Transverse colon (tissue), 4 donors: ENCODE results near the gene ADAMTS14. TPM values are rescaled to one million over a fixed set of nuclear protein-coding genes. Genes with fewer than 3 reads are reported as not detected.

ENCODE experiments used
- DNase-seq: peaks from one replicate; pipeline ENCODE4 v3.0.0-alpha.2; 2019
- H3K27ac ChIP-seq, 4 donors: fragments of 200-600 bp; sonication (generic); 2 replicates each; pipeline ENCODE4 v1.5.1; 2016 to 2018; ENCODE audit warnings: inconsistent platforms in 4 of 4
- H3K27me3 ChIP-seq: fragments of 200-600 bp; sonication (generic); 2 replicates; pipeline ENCODE4 v1.5.1; 2017; ENCODE audit warnings: inconsistent platforms
- H3K36me3 ChIP-seq, 4 donors: fragments of 200-600 bp; sonication (generic); 2 replicates each; pipeline ENCODE4 v1.5.1; 2017 to 2019; ENCODE audit warnings: inconsistent platforms in 4 of 4
- H3K4me1 ChIP-seq, 4 donors: fragments of 200-600 bp; sonication (generic); 2 replicates each; pipeline ENCODE4 v1.5.1; 2017 to 2020; ENCODE audit warnings: inconsistent platforms in 4 of 4
- H3K4me3 ChIP-seq, 4 donors: fragments of 200-600 bp; sonication (generic); 1 replicate in 1 of 4; 2 replicates in 3 of 4; pipeline versions ENCODE4 v1.5.1 to v1.6.1; 2017 to 2019; ENCODE audit warnings: inconsistent platforms in 4 of 4
- H3K9me3 ChIP-seq, 2 donors: fragments of 200-600 bp; sonication (generic); 2 replicates each; pipeline ENCODE4 v1.5.1; 2017 to 2019; ENCODE audit warnings: inconsistent platforms in 2 of 2
- EP300 ChIP-seq: sonication (generic); formaldehyde crosslinking; IDR thresholded peaks from one replicate; pipeline ENCODE4 v1.6.1; 2017; ENCODE audit warnings: antibody characterized with exemption, low read depth
- POLR2A ChIP-seq: fragments of 450-650 bp; IDR thresholded peaks from one replicate; pipeline ENCODE4 v1.6.1; 2016; ENCODE audit warnings: antibody characterized with exemption, mild to moderate bottlenecking, moderate library complexity
- POLR2AphosphoS5 ChIP-seq, 3 donors: sonication (generic); formaldehyde crosslinking; IDR thresholded peaks; one replicate each; pipeline ENCODE4 v1.6.1; 2016; ENCODE audit warnings: antibody characterized with exemption in 3 of 3
- WGBS, 2 donors: methylation state at CpG; one replicate each; pipeline ENCODE4 v1.1.5; 2018; ENCODE audit warnings: low coverage in 1 of 2; 5-methylcytosine and 5-hydroxymethylcytosine counted together
- in situ Hi-C, 4 donors: fragments of 200-750 bp; cut with MboI; loops; one replicate each; pipeline versions ENCODE4 v1.15.0 to v1.15.1; 2017; ENCODE audit warnings: low sequenced_read_pairs in 3 of 4, low pct_ligation_motif_present in 1 of 4, low pct_unique_long_range_greater_than_20kb in 1 of 4
- intact Hi-C: fragments of 100-400 bp; cut with DNase I; formaldehyde crosslinking; loops from one replicate; pipeline ENCODE4 v1.15.1; 2023; ENCODE audit warnings: low total_unique reads
- total RNA-seq, 4 donors: library from RNA; depleted of rRNA; stranded (reverse); fragments of >200 nt; gene quantifications; one replicate each; pipeline ENCODE4 v1.1.0, GENCODE V29; 2016
- TF ChIP-seq, protein P1 (sequence below), 5 experiments: fragments of 200-600 bp in 3 of 5; fragments of 450-650 bp in 2 of 5; sonication (generic) in 3 of 5; IDR thresholded peaks; 1 replicate in 2 of 5; 2 replicates in 3 of 5; pipeline ENCODE4 v1.5.1; 2016 to 2017; ENCODE audit warnings: antibody characterized with exemption in 5 of 5, inconsistent platforms in 3 of 5, mild to moderate bottlenecking in 2 of 5, moderate library complexity in 1 of 5

The ADAMTS14 gene
- total RNA-seq, 4 donors from 2014 or later = 0.95 to 3.8 (median 1.4) TPM

DNA sequence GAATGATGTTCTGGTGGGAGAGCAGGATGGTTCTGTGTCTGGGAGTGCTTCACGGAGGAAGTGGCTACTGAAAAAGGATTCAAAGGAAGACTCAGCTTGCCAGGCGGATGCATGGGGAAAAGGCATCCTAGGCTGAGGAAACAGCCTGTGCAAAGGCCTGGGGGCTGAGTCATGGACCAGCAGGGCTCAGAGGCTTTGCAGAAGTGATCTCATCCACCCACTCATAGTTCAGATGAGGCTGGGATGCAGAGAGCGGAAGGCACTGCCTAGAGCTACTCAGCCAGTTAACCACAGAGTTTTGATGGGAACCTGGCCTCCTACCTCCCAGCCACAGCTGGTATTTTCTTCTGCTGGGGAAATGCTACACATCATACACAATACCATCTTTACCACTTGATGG, 15.8 kb upstream of the ADAMTS14 start:
- intact Hi-C loops (no loop called here), in situ Hi-C loops (no loop called here)
- 20 to 48% methylated on average over 2 to 3 of the region's 3 CpGs for WGBS, 2 donors
- Histone ChIP-seq H3K9me3 (no peaks in the 10 kb centered on the region), H3K27me3 (no peaks in the 10 kb centered on the region), H3K36me3 (no peaks in the 10 kb centered on the region), H3K4me3 (no peak overlapping the region), H3K4me1 (no peaks in the 10 kb centered on the region), H3K27ac (peak overlapping the region in 2 of 4 donors; percentile 27 to 36)
- DNase-seq = no peak
- no peak for TF ChIP-seq POLR2A
- TF ChIP-seq POLR2AphosphoS5 (IDR thresholded peaks at IDR 0.05) = no peak
- TF ChIP-seq, protein P1, sequence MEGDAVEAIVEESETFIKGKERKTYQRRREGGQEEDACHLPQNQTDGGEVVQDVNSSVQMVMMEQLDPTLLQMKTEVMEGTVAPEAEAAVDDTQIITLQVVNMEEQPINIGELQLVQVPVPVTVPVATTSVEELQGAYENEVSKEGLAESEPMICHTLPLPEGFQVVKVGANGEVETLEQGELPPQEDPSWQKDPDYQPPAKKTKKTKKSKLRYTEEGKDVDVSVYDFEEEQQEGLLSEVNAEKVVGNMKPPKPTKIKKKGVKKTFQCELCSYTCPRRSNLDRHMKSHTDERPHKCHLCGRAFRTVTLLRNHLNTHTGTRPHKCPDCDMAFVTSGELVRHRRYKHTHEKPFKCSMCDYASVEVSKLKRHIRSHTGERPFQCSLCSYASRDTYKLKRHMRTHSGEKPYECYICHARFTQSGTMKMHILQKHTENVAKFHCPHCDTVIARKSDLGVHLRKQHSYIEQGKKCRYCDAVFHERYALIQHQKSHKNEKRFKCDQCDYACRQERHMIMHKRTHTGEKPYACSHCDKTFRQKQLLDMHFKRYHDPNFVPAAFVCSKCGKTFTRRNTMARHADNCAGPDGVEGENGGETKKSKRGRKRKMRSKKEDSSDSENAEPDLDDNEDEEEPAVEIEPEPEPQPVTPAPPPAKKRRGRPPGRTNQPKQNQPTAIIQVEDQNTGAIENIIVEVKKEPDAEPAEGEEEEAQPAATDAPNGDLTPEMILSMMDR (IDR thresholded peaks at IDR 0.05) = no peak
- TF ChIP-seq EP300 = no peak

- no peak for DNase-seq
- H3K4me3 ChIP-seq = no peak overlapping the region
- H3K27ac ChIP-seq = peak overlapping the region in 3 of 4 donors; percentile 21 to 36 (median 26)
- H3K9me3 ChIP-seq = no peaks in the 10 kb centered on the region
- in situ Hi-C loops (no loop called here), intact Hi-C loops (no loop called here)
- H3K4me1 ChIP-seq = no peaks in the 10 kb centered on the region
- H3K36me3 ChIP-seq = no peaks in the 10 kb centered on the region
- WGBS, 2 donors = 85% methylated on average over 6 of the region's 6 CpGs; no CpG with 5 or more reads in 1 of the 2 donors
- TF ChIP-seq, protein P1 (IDR thresholded peaks at IDR 0.05) = no peak
- no peak for TF ChIP-seq EP300
- TF ChIP-seq POLR2AphosphoS5 (IDR thresholded peaks at IDR 0.05) = no peak
- TF ChIP-seq POLR2A = no peak
- H3K27me3 ChIP-seq = no peaks in the 10 kb centered on the region
Observed at GRCh38 chr10:70657041-70657440, 15.3 kb upstream of the ADAMTS14 start.

DNA sequence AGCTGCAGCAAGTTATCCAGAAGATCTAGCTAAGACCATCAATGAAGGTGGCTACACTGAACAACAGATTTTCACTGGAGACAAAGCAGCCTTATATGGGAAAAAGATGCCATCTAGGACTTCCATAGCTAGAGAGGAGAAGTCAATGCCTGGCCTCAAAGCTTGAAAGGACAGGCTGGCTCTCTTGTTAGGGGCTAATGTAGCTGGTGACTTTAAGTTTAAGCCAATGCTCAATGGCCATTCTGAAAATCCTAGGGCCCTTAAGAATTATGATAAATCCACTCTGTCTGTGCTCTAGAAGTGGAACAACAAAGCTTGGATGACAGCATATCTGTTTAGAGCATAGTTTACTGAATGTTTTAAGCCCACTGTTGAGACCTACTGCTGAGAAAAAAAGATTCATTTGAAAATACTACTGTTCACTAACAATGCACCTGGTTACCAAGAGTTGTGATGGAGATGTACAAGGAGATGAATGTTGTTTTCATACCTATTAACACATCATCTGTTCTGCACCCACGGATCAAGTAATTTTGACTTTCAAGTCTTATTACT, 13.6 kb upstream of the ADAMTS14 start:
- no peaks in the 10 kb centered on the region for H3K27me3 ChIP-seq
- no peaks in the 10 kb centered on the region for H3K36me3 ChIP-seq
- DNase-seq = no peak
- no peak for TF ChIP-seq POLR2A
- no peak for TF ChIP-seq POLR2AphosphoS5 (IDR thresholded peaks at IDR 0.05)
- TF ChIP-seq, protein P1 (IDR thresholded peaks at IDR 0.05) = no peak
- no peak for TF ChIP-seq EP300
- WGBS, 2 donors = 80 to 100% methylated on average over 1 of the region's 1 CpG
- H3K4me1 ChIP-seq = no peaks in the 10 kb centered on the region
- H3K9me3 ChIP-seq = no peaks in the 10 kb centered on the region
- H3K27ac ChIP-seq = no peak overlapping the region
- intact Hi-C loops = no loop called here
- in situ Hi-C loops = no loop called here
- no peak overlapping the region for H3K4me3 ChIP-seq

GRCh38 chr10:70659306-70659705, 13.0 kb upstream of the ADAMTS14 start:
- Histone ChIP-seq H3K9me3 (no peaks in the 10 kb centered on the region), H3K4me1 (peaks cover 0 to 3% (median 2%) of the 10 kb centered on the region in 4 donors), H3K4me3 (no peak overlapping the region), H3K36me3 (no peaks in the 10 kb centered on the region), H3K27me3 (no peaks in the 10 kb centered on the region), H3K27ac (no peak overlapping the region)
- DNase-seq = no peak
- TF ChIP-seq POLR2A = no peak
- TF ChIP-seq POLR2AphosphoS5 (IDR thresholded peaks at IDR 0.05) = no peak
- no peak for TF ChIP-seq EP300
- TF ChIP-seq, protein P1 (IDR thresholded peaks at IDR 0.05) = no peak
- intact Hi-C loops = no loop called here
- WGBS, 2 donors = 56 to 71% methylated on average over 1 of the region's 1 CpG
- in situ Hi-C loops = no loop called here
